SH-SY5Y (cell line): Measurements from ENCODE around the gene CRY1.

Source experiments
- GATA2 ChIP-seq: IDR thresholded peaks from 2 replicates; pipeline ENCODE4 v1.6.1; 2011; ENCODE audit warnings: mild to moderate bottlenecking, low read depth, low read length
- GATA3 ChIP-seq: IDR thresholded peaks from 2 replicates; pipeline ENCODE4 v1.6.1; 2011; ENCODE audit warnings: low read depth, mild to moderate bottlenecking, low read length, moderate library complexity

GRCh38 chr12:106974511-106974910 is 118.8 kb downstream of the CRY1 start:
- no peak for TF ChIP-seq GATA2
- TF ChIP-seq GATA3: no peak
